HepG2 (cell line): Measurements from ENCODE around the gene ADARB2. TPM values are rescaled to one million over a fixed set of nuclear protein-coding genes. Genes with fewer than 3 reads are reported as not detected.

Source experiments
- ATAC-seq: fragments of 200-7000 bp; cut with Tn5 transposase; 3 replicates; pipeline ENCODE4 v1.9.1; 2020; ENCODE audit warnings: mild to moderate bottlenecking, moderate library complexity
- BruUV-seq: library from RNA; stranded (reverse); fragments of 400-500 nt; replicated peaks from 2 replicates; lab custom pipeline; 2021; lab: Mats Ljungman, UMichigan
- CTCF ChIA-PET: fragments of 300-600 bp; formaldehyde crosslinking; extraction: SDS; loops from one replicate; lab custom pipeline; 2021; ENCODE audit warnings: low total read pairs, inconsistent platforms, low intra/inter-chr PET ratio; lab: Yijun Ruan, JAX
- POLR2A ChIA-PET: fragments of 350-600 bp; sonication (Branson Sonifier 250); formaldehyde crosslinking; loops from one replicate; lab custom pipeline; 2020; ENCODE audit warnings: antibody characterized with exemption, inconsistent platforms; lab: Yijun Ruan, JAX
- DNase-seq: peaks from one replicate; pipeline ENCODE4 v3.0.0-alpha.2; 2015; ENCODE audit warnings: low spot score
- FAIRE-seq: peaks from 3 replicates; lab custom pipeline; 2011; peaks lifted over from hg19 to GRCh38; lab: Jason Lieb, UNC
- H2AFZ ChIP-seq: one replicate; pipeline ENCODE4 v1.6.1; 2011; ENCODE audit warnings: low read length, inconsistent platforms
- H3K27ac ChIP-seq: fragments of 300-600 bp; 3 replicates; pipeline ENCODE4 v1.8.0; 2011; ENCODE audit warnings: mixed run types, mild to moderate bottlenecking, mixed read lengths, low read length, inconsistent platforms; ENCODE audit not compliant: insufficient read depth; ENCODE audit errors: extremely low read length
- H3K27me3 ChIP-seq, 2 experiments: fragments of 200-600 bp in 1 of 2; 2 replicates in 1 of 2; 3 replicates in 1 of 2; pipeline versions ENCODE4 v1.6.0 to v1.8.0; 2011; ENCODE audit warnings: low read length in 2 of 2, mild to moderate bottlenecking in 2 of 2, moderate library complexity in 2 of 2, inconsistent platforms in 1 of 2; ENCODE audit not compliant: insufficient read depth in 2 of 2, control insufficient read depth in 1 of 2
- H3K36me3 ChIP-seq, 2 experiments: fragments of 200-600 bp in 1 of 2; replicated peaks in 1 of 2; 2 replicates in 1 of 2; 3 replicates in 1 of 2; pipeline versions ENCODE4 v1.5.1 to v1.8.0; 2011; ENCODE audit warnings: low read length in 2 of 2, inconsistent platforms in 1 of 2; ENCODE audit not compliant: insufficient read depth in 2 of 2, control insufficient read depth in 1 of 2
- H3K4me1 ChIP-seq: 2 replicates; pipeline ENCODE4 v1.5.1; 2012; ENCODE audit warnings: low read length, inconsistent platforms; ENCODE audit not compliant: insufficient read depth
- H3K4me2 ChIP-seq: 2 replicates; pipeline ENCODE4 v1.6.0; 2011; ENCODE audit warnings: low read depth, low read length, inconsistent platforms
- H3K4me3 ChIP-seq, 3 experiments: fragments of 200-600 bp in 1 of 3; sonication (generic), shearing (Covaris generic) in 1 of 3; replicated peaks in 1 of 3; 2 replicates each; pipeline ENCODE4 v1.5.1; 2011 to 2016; ENCODE audit warnings: low read length in 3 of 3, inconsistent platforms in 2 of 3, low read depth in 2 of 3, mild to moderate bottlenecking in 2 of 3, control low read depth in 1 of 3, mixed read lengths in 1 of 3; ENCODE audit not compliant: insufficient read depth in 1 of 3
- H3K79me2 ChIP-seq: one replicate; pipeline ENCODE4 v1.6.1; 2011; ENCODE audit warnings: low read length, inconsistent platforms; ENCODE audit not compliant: insufficient read depth
- H3K9ac ChIP-seq: 2 replicates; pipeline ENCODE4 v1.6.0; 2011; ENCODE audit warnings: mild to moderate bottlenecking, low read depth, low read length, inconsistent platforms; ENCODE audit not compliant: insufficient read depth
- H3K9me3 ChIP-seq: 2 replicates; pipeline ENCODE4 v1.5.1; 2012; ENCODE audit warnings: mild to moderate bottlenecking, low read length
- H4K20me1 ChIP-seq: 2 replicates; pipeline ENCODE4 v1.6.0; 2011; ENCODE audit warnings: inconsistent platforms, mild to moderate bottlenecking, low read length, moderate library complexity; ENCODE audit not compliant: insufficient read depth
- AHDC1 ChIP-seq: sonication (generic); formaldehyde crosslinking; IDR thresholded peaks from 2 replicates; pipeline ENCODE4 v1.5.1; 2020; ENCODE audit warnings: mild to moderate bottlenecking, missing genetic modification reagents, borderline replicate concordance
- ATRX ChIP-seq: sonication (generic); formaldehyde crosslinking; IDR thresholded peaks from 2 replicates; pipeline ENCODE4 v1.4.0; 2020; ENCODE audit warnings: missing genetic modification reagents, borderline replicate concordance
- DNMT3B ChIP-seq: conservative IDR thresholded peaks from 2 replicates; pipeline ENCODE4 v1.6.1; 2016; ENCODE audit warnings: missing biosample characterization, control low read depth
- GATAD1 ChIP-seq: IDR thresholded peaks from 2 replicates; pipeline ENCODE4 v1.6.1; 2016; ENCODE audit warnings: missing genetic modification reagents, missing compliant biosample characterization
- GTF3A ChIP-seq: sonication (generic); formaldehyde crosslinking; conservative IDR thresholded peaks from 2 replicates; pipeline ENCODE4 v1.4.0; 2020; ENCODE audit warnings: mild to moderate bottlenecking, missing genetic modification reagents
- ISX ChIP-seq: sonication (generic); formaldehyde crosslinking; conservative IDR thresholded peaks from 2 replicates; pipeline ENCODE4 v1.5.0; 2020; ENCODE audit warnings: missing genetic modification reagents
- MTA1 ChIP-seq: sonication (generic); formaldehyde crosslinking; IDR thresholded peaks from 2 replicates; pipeline ENCODE4 v1.4.0; 2020; ENCODE audit warnings: missing genetic modification reagents, mild to moderate bottlenecking, borderline replicate concordance
- PCBP2 ChIP-seq: fragments of 200-400 bp; formaldehyde crosslinking; optimal IDR thresholded peaks from 2 replicates; pipeline ENCODE3; 2018; ENCODE audit warnings: low read length, low read depth; ENCODE audit not compliant: poor library complexity, severe bottlenecking
- TEAD3 ChIP-seq: optimal IDR thresholded peaks from 2 replicates; pipeline ENCODE3; 2016; ENCODE audit warnings: borderline replicate concordance
- ZBTB21 ChIP-seq: sonication (generic); formaldehyde crosslinking; IDR thresholded peaks from 2 replicates; pipeline ENCODE4 v1.4.0; 2020; ENCODE audit warnings: missing genetic modification reagents
- ZNF350 ChIP-seq: sonication (generic); formaldehyde crosslinking; IDR thresholded peaks from 2 replicates; pipeline ENCODE4 v1.4.0; 2020; ENCODE audit warnings: mild to moderate bottlenecking, low read depth, missing genetic modification reagents, borderline replicate concordance
- ZNF619 ChIP-seq: sonication (generic); formaldehyde crosslinking; IDR thresholded peaks from 2 replicates; pipeline ENCODE4 v1.4.0; 2020; ENCODE audit warnings: mild to moderate bottlenecking, missing genetic modification reagents
- ZNF749 ChIP-seq: sonication (generic); formaldehyde crosslinking; IDR thresholded peaks from 2 replicates; pipeline ENCODE4 v1.8.0; 2022; ENCODE audit warnings: mild to moderate bottlenecking, missing genetic modification reagents, moderate library complexity, borderline replicate concordance
- WGBS: methylation state at CpG from one replicate; pipeline ENCODE4 v1.1.6; 2017; ENCODE audit warnings: low lambda C conversion rate; 5-methylcytosine and 5-hydroxymethylcytosine counted together
- in situ Hi-C: cut with HindIII; loops from 2 replicates; pipeline ENCODE4 v1.10.0; 2017; ENCODE audit warnings: low pct_unique_long_range_greater_than_20kb; ENCODE audit not compliant: extremely low pct_ligation_motif_present
- intact Hi-C: fragments of 100-400 bp; cut with micrococcal nuclease; formaldehyde crosslinking; loops from one replicate; pipeline ENCODE4 v1.10.0; 2022; ENCODE audit not compliant: unreplicated experiment
- polyA plus RNA-seq, 8 experiments: library from polyadenylated mRNA; depleted of rRNA in 3 of 8; stranded (reverse) in 7 of 8; unstranded in 1 of 8; fragments of >200 nt; fragmentation: Illumina TruSeq in 4 of 8; extraction: Trizol in 4 of 8; gene quantifications; 2 replicates each; pipeline versions ENCODE4 v1.2.1 to v1.2.3, GENCODE V29; 2011 to 2016; ENCODE audit warnings: low read depth in 4 of 8, missing spikeins in 1 of 8, mixed read lengths in 1 of 8; ENCODE audit not compliant: insufficient read depth in 1 of 8
- total RNA-seq, 5 experiments: library from RNA; depleted of rRNA; stranded (reverse); fragments of >200 nt; fragmentation: Illumina TruSeq; extraction: Trizol; gene quantifications; 2 replicates each; pipeline ENCODE4 v1.2.3, GENCODE V29; 2016; ENCODE audit warnings: low read depth in 1 of 5
- TF ChIP-seq, protein P1 (sequence below): sonication (generic); formaldehyde crosslinking; IDR thresholded peaks from 2 replicates; pipeline ENCODE4 v1.5.1; 2020; ENCODE audit warnings: missing genetic modification reagents, mild to moderate bottlenecking, borderline replicate concordance
- TF ChIP-seq, protein P2 (sequence below): sonication (generic); formaldehyde crosslinking; conservative IDR thresholded peaks from 2 replicates; pipeline ENCODE4 v1.8.0; 2022; ENCODE audit warnings: low read depth, missing genetic modification reagents

Gene ADARB2
- total and polyA plus RNA-seq, 2 of the 13 experiments (the other 11 are each of a cell fraction or from before 2014, with no cell fraction given): not detected

GRCh38 chr10:1216574-1217236, 520.6 kb downstream of the ADARB2 start:
- Histone ChIP-seq H3K27ac (no peak overlapping the region), H3K4me3 (no peak overlapping the region), H4K20me1 (no peaks in the 10 kb centered on the region), H3K4me1 (no peaks in the 10 kb centered on the region), H3K4me2 (no peak overlapping the region), H2AFZ (no peak overlapping the region), H3K9me3 (no peaks in the 10 kb centered on the region), H3K36me3 (no peaks in the 10 kb centered on the region), H3K27me3 (peaks cover 11 to 48% of the 10 kb centered on the region in 2 experiments; a peak in 4 of 5 replicates), H3K9ac (no peak overlapping the region), H3K79me2 (no peaks in the 10 kb centered on the region)
- POLR2A ChIA-PET: no interaction called here
- BruUV-seq: no TSS peak
- intact Hi-C loops: no loop called here
- ATAC-seq (no peak), DNase-seq (no peak), FAIRE-seq (no peak)
- CTCF ChIA-PET: no interaction called here
- WGBS: 54% methylated on average over 16 of the region's 31 CpGs
- in situ Hi-C loops: no loop called here
- TF ChIP-seq PCBP2 (no peak), GATAD1 (CRISPR knock-in tag) (no peak), MTA1 (CRISPR knock-in tag) (no peak), AHDC1 (CRISPR knock-in tag) (no peak), ZNF749 (CRISPR knock-in tag) (no peak), ZNF619 (no peak), ISX (CRISPR knock-in tag) (no peak), ZBTB21 (CRISPR knock-in tag) (no peak), ATRX (CRISPR knock-in tag) (no peak), GTF3A (no peak), ZNF350 (no peak), TEAD3 (CRISPR knock-in tag) (no peak), DNMT3B (CRISPR knock-in tag) (no peak)
- TF ChIP-seq, protein P1, sequence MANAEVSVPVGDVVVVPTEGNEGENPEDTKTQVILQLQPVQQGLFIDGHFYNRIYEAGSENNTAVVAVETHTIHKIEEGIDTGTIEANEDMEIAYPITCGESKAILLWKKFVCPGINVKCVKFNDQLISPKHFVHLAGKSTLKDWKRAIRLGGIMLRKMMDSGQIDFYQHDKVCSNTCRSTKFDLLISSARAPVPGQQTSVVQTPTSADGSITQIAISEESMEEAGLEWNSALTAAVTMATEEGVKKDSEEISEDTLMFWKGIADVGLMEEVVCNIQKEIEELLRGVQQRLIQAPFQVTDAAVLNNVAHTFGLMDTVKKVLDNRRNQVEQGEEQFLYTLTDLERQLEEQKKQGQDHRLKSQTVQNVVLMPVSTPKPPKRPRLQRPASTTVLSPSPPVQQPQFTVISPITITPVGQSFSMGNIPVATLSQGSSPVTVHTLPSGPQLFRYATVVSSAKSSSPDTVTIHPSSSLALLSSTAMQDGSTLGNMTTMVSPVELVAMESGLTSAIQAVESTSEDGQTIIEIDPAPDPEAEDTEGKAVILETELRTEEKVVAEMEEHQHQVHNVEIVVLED (CRISPR knock-in tag): no peak
- TF ChIP-seq, protein P2, sequence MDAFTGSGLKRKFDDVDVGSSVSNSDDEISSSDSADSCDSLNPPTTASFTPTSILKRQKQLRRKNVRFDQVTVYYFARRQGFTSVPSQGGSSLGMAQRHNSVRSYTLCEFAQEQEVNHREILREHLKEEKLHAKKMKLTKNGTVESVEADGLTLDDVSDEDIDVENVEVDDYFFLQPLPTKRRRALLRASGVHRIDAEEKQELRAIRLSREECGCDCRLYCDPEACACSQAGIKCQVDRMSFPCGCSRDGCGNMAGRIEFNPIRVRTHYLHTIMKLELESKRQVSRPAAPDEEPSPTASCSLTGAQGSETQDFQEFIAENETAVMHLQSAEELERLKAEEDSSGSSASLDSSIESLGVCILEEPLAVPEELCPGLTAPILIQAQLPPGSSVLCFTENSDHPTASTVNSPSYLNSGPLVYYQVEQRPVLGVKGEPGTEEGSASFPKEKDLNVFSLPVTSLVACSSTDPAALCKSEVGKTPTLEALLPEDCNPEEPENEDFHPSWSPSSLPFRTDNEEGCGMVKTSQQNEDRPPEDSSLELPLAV (CRISPR knock-in tag): no peak
